Globus pallidus (tissue), 1 donor: ENCODE data around the gene STPG1.

Source experiments
- DNase-seq: peaks from one replicate; pipeline ENCODE4 v3.0.0-alpha.2; 2015; ENCODE audit warnings: low spot score

Gene STPG1

DNA sequence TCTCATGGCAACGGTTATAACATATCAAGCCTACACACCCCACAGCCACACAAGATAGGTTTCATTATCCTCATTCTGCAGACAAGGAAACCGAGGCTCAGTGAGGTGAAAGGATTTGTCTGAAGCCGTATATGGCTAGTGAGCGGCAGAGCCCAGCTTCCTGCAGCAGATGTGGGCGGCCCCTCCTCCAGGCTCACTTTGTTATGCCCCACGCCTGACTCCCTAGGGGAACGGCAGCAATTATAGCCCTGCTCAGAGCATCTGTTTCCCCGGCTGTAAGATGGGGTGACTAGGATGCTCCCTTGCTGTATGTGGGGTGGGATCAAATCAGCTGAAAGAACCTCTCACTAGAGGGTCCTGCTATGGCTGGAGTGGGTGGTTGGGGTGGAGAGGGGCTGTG is 72.3 kb downstream of the STPG1 start:
- no peak for DNase-seq

GRCh38 chr1:24340770-24341169 is 72.8 kb downstream of the STPG1 start:
- DNase-seq, result no peak

- no peak for DNase-seq
Measured at GRCh38 chr1:24339996-24340395, 73.6 kb downstream of the STPG1 start.

DNA sequence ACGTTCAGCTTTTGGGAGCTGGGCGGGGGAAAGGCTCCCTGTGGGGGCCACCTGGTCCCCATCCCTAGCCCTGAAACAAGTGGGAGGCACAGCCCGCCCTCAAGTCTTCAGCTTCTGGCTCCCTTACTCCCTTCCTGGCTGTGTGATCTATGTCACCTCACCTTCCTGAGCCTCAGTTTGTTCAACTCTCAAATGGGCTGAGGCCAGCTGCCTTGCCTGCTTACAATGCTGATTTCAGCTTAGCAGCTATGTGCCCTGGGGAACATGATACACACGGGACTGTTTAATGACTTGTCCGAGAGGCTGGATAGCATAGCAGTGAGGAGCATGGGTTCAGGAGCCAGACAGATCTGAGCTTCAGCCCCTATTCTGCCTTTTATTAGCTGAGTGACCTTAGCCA is 75.1 kb downstream of the STPG1 start:
- no peak for DNase-seq

DNA sequence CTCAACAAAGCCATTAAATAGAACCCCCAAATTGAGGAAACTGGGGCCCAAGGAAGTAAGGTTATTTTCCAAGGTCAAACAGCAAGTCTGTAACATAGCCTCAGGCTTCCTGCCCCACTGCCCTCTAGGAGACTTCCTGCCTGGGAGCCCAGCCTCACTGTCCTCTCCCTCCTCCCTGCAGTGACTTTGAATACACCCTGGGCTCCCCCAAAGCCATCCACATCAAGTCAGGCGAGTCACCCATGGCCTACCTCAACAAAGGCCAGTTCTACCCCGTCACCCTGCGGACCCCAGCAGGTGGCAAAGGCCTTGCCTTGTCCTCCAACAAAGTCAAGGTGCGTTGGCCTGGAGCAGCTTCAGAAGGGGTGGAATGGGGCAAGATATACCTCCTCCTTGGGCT is 76.1 kb downstream of the STPG1 start:
- DNase-seq, result no peak

DNA sequence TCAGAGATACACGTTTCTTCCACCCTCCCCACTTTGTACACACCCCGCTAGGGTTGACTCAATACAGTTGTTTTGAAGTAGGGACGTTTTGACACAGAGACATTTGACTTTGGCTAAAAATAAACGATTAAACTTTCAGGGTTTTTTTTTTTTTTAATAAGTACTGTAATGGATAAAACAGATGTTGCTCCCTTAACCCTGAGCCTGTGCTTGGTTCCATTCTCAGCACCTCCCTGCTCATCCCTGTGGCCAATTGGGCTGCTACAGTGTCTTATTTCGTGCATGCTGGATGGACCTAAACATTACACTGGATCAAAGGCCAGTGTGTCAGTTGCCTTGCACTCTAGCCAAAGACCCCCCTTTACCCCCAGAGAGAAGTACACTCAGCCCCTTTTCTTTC is 77.5 kb downstream of the STPG1 start:
- no peak for DNase-seq

- no peak for DNase-seq
Measured at GRCh38 chr1:24331961-24332673, 81.5 kb downstream of the STPG1 start.

DNA sequence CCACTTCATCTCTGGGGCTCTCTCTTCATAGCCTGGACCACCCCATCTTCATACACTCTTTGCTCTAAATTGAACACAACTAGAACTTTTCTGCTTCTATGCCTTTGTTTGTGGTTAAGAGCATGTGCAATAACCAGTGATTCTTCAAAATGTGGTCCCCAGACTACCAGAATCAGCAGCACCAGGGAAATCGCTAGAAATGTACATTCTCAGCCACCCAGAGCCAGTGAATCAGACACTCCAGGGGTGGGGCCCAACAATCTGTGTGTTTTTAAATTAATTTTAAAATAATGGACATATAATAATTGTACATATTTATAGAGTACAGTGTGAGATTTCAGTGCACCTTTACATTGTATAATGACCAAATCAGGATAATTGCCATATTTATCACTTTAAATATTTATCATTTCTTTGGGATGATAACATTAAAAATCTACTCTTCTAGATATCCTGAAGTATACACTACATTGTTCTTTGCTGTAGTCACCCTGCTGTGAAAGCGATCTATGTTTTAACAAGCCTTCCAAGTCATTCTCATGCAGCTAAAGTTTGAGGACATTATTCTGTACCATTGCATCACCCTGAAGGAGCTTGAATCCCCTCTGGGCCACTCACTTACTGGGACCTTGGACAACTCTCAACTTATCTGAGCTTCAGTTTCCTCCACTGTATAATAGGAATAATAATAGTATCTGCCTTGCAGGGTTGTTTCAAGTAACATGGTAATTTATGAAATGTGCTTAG is 83.6 kb downstream of the STPG1 start:
- no peak for DNase-seq

DNA sequence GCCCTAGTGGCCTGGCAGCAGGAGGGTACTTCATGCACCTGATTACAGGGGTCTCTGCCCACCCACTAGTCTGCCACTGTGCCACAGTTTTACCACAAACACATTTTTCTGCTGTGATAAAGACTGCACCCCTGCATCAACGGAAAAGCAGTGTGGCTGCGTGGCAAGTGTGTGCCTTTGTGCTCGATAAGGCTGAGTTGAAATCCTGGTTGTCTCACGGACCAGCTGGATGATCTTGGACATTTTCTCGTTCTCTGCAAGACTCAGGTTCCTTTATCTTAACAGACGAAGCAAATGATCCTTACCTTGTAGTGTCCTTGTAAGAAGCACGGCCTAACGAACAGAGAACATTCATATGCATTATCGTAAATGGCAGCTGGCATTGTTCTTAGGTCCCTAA is 84.3 kb downstream of the STPG1 start:
- DNase-seq, result no peak

DNA sequence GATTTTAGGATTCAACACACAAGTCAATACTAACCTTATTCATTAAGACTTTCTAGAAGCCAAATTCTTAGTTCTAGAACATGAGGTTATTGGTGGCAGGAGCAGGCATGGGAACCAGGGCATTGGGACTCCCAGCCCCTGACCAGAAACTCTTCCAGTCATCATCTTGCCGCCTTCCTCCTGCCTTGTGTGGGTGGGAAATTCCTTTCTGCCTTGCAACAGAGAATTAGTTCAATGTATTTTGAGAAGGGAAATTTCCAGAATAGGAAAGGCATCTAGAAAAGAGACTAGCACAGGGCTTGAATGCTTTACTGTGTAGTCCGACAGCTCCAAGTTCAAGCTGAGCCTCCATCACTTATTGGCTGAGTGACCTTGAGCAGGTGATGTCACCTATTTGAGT is 85.7 kb downstream of the STPG1 start:
- no peak for DNase-seq

- DNase-seq, result no peak
Measured at GRCh38 chr1:24327486-24327885, 86.1 kb downstream of the STPG1 start.

DNA sequence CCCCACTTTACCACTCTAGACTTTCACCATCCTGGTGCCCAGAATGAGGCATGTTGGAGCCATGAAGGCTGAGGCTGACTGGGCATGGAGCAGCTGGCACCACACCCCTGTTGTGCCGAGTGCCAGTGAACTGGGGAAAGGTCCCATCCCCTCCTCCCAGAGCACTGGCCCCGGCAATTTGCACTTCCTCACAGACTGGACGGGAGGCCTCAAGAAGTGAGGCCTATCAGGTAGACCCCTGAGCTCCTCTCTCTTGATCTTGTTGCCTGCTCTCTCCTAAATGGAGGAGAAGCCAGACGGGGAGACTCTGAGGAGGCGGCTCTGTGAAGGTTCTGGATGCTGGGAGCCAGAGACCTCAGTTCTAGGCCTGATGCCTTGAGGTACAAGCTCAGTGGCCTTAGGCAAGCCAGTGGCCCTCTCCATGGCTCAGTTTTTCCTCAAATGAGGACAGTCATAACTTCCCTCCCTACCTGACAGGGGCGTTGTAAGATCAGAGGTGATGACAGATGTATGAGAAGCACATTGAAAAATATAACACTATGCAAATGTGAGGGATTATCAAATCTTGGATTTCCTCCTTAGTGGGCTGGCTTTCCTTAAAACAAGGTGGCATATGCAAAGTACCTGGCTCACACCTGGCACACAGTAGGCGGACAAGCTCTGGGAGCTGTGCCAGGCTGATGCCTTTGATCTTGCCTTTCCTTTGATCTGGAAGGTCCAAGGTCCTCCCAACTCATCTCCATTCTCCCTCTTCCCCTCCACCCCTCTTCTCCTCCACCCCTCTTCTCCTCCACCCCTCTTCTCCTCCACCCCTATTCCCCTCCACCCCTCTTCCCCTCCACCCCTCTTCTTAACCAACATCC is 87.8 kb downstream of the STPG1 start:
- DNase-seq, result no peak

GRCh38 chr1:24324903-24325302 is 88.7 kb downstream of the STPG1 start:
- DNase-seq, result no peak

GRCh38 chr1:24323281-24323680 is 90.3 kb downstream of the STPG1 start:
- no peak for DNase-seq

GRCh38 chr1:24322470-24323177 is 91.0 kb downstream of the STPG1 start:
- no peak for DNase-seq

- DNase-seq, result no peak
Measured at GRCh38 chr1:24321697-24322469, 91.7 kb downstream of the STPG1 start.

DNA sequence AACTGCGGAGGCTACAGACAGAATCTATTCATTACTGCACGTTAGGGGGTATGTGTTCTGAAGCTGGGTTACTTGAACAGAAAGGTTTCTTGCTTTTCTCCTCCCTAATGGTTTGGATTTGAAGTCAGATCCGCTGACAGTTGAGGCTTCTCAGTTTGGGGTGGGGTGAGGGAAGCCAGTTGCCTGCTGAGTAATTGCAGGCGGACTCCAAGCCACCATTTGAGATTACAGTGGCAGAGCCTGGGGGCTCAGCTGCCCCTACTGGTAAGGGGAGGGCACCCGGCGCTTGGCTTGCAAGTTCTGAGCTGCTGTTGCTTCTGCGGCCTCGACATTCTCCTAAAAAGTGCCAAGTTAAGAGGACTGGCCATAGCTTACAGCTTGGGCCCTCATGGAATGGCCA is 92.5 kb downstream of the STPG1 start:
- DNase-seq, result no peak

DNA sequence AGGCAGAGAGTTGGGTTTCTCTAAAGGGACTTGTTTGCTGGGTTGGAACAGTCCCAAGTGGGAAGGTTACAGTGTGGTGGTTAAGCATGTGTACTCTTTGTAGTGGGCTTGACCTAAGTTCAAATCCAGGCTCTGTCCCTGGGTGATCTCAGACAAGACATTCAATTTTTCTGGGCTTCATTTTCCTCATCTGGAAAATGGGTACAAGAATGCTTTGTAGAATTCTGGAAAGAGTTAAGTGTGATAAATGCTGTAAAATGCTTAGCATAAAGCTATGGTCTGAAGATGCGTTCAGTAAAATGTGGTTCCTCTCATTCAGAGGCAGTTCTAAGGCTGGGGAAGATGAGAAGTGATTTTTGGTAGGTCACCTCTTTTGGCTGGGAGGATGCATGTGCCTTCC is 93.6 kb downstream of the STPG1 start:
- DNase-seq, result no peak

GRCh38 chr1:24319312-24319863 is 94.2 kb downstream of the STPG1 start, which contains the start of gene GRHL3:
TSS of gene GRHL3 (plus strand) at chr1:24319357. CDS start at chr1:24319552, 195 bp downstream.
- no peak for DNase-seq

GRCh38 chr1:24318615-24319311 is 94.8 kb downstream of the STPG1 start:
- no peak for DNase-seq
